ENCODE measurements around the gene PDE8B.
"Not testable (repeated sequence)": the region's sequence is repeated elsewhere in the genome, so short reads cannot be mapped to it uniquely, and the experiment has no call there.

Gene PDE8B

GRCh38 chr5:77379558-77380061, 169.1 kb downstream of the PDE8B start:
- Histone ChIP-seq H3K4me3 (ENCODE audit: low read length in 2 of 2) (no peak overlapping the region), H3K14ac (ENCODE audit: low read length) (no peak overlapping the region), H3K36me3 (replicated peaks in 1 of 2; ENCODE audit: control insufficient read depth in 2 of 2, insufficient read depth in 2 of 2, low read length in 2 of 2) (no peaks in the 10 kb centered on the region), H2BK12ac (ENCODE audit: low read length) (no peak overlapping the region), H4K91ac (ENCODE audit: low read depth, low read length, poor library complexity) (no peak overlapping the region), H3K18ac (ENCODE audit: low read length) (no peak overlapping the region), H3K4me2 (ENCODE audit: insufficient read depth, low read length, poor library complexity, severe bottlenecking) (no peak overlapping the region), H3K4me1 (ENCODE audit: control insufficient read depth in 2 of 2, insufficient read depth in 1 of 2, low read depth in 1 of 2, low read length in 2 of 2) (peaks cover 0 to 4% of the 10 kb centered on the region in 2 donors), H3K79me1 (ENCODE audit: low read depth, low read length) (no peaks in the 10 kb centered on the region), H4K8ac (ENCODE audit: low read depth, low read length) (no peak overlapping the region), H2AK5ac (ENCODE audit: low read depth, low read length) (no peak overlapping the region), H2BK15ac (ENCODE audit: low read length) (no peak overlapping the region), H3K4ac (ENCODE audit: low read length) (no peak overlapping the region), H2BK120ac (ENCODE audit: low read depth, low read length) (no peak overlapping the region), H3K27me3 (ENCODE audit: control insufficient read depth in 3 of 3, insufficient read depth in 3 of 3, low read depth in 1 of 3, low read length in 3 of 3) (peaks cover 0 to 7% (median 2%) of the 10 kb centered on the region in 3 experiments), H3K23ac (ENCODE audit: low read depth, low read length, poor library complexity) (no peak overlapping the region), H2AFZ (ENCODE audit: low read length) (no peak overlapping the region), H3K9me3 (replicated peaks in 1 of 2; ENCODE audit: control insufficient read depth in 2 of 2, insufficient read depth in 1 of 2, low read depth in 1 of 2, low read length in 2 of 2) (no peaks in the 10 kb centered on the region), H3K9ac (ENCODE audit: low read depth, low read length, poor library complexity) (no peak overlapping the region), H3K27ac (replicated peaks; ENCODE audit: low read length) (no peak overlapping the region), H2BK5ac (ENCODE audit: low read length) (no peak overlapping the region)
- no CpG with 5 or more reads among the region's 6 CpGs for WGBS, 2 donors (ENCODE audit: extremely low coverage in 2 of 2, insufficient read length in 2 of 2, insufficient replicate concordance in 1 of 2)
- DNase-seq (ENCODE audit: low spot score), result no peak

GRCh38 chr5:77380636-77381035, 170.2 kb downstream of the PDE8B start:
- no peak overlapping the region for H3K27ac ChIP-seq (replicated peaks; ENCODE audit: low read length)
- no peak overlapping the region for H4K91ac ChIP-seq (ENCODE audit: low read depth, low read length, poor library complexity)
- no peak overlapping the region for H3K4ac ChIP-seq (ENCODE audit: low read length)
- H2BK15ac ChIP-seq (ENCODE audit: low read length), result no peak overlapping the region
- no peak overlapping the region for H3K23ac ChIP-seq (ENCODE audit: low read depth, low read length, poor library complexity)
- no peak overlapping the region for H3K4me3 ChIP-seq (ENCODE audit: low read length in 2 of 2)
- H3K4me1 ChIP-seq (ENCODE audit: control insufficient read depth in 2 of 2, insufficient read depth in 1 of 2, low read depth in 1 of 2, low read length in 2 of 2), result peaks cover 0 to 4% of the 10 kb centered on the region in 2 donors
- H3K27me3 ChIP-seq (ENCODE audit: control insufficient read depth in 3 of 3, insufficient read depth in 3 of 3, low read depth in 1 of 3, low read length in 3 of 3), result peaks cover 0 to 7% (median 2%) of the 10 kb centered on the region in 3 experiments
- no peak overlapping the region for H2BK120ac ChIP-seq (ENCODE audit: low read depth, low read length)
- H3K14ac ChIP-seq (ENCODE audit: low read length), result no peak overlapping the region
- no CpG with 5 or more reads among the region's 4 CpGs for WGBS, 2 donors (ENCODE audit: extremely low coverage in 2 of 2, insufficient read length in 2 of 2, insufficient replicate concordance in 1 of 2)
- H3K79me1 ChIP-seq (ENCODE audit: low read depth, low read length), result no peaks in the 10 kb centered on the region
- H2BK12ac ChIP-seq (ENCODE audit: low read length), result no peak overlapping the region
- H3K9ac ChIP-seq (ENCODE audit: low read depth, low read length, poor library complexity), result no peak overlapping the region
- no peak overlapping the region for H2AK5ac ChIP-seq (ENCODE audit: low read depth, low read length)
- H2BK5ac ChIP-seq (ENCODE audit: low read length), result no peak overlapping the region
- no peak overlapping the region for H3K18ac ChIP-seq (ENCODE audit: low read length)
- no peak overlapping the region for H4K8ac ChIP-seq (ENCODE audit: low read depth, low read length)
- H2AFZ ChIP-seq (ENCODE audit: low read length), result no peak overlapping the region
- no peak overlapping the region for H3K4me2 ChIP-seq (ENCODE audit: insufficient read depth, low read length, poor library complexity, severe bottlenecking)
- no peaks in the 10 kb centered on the region for H3K9me3 ChIP-seq (replicated peaks in 1 of 2; ENCODE audit: control insufficient read depth in 2 of 2, insufficient read depth in 1 of 2, low read depth in 1 of 2, low read length in 2 of 2)
- no peaks in the 10 kb centered on the region for H3K36me3 ChIP-seq (replicated peaks in 1 of 2; ENCODE audit: control insufficient read depth in 2 of 2, insufficient read depth in 2 of 2, low read length in 2 of 2)
- no peak for DNase-seq (ENCODE audit: low spot score)

- H2BK15ac ChIP-seq (ENCODE audit: low read length); H2BK12ac ChIP-seq (ENCODE audit: low read length); H2BK120ac ChIP-seq (ENCODE audit: low read depth, low read length); H4K91ac ChIP-seq (ENCODE audit: low read depth, low read length, poor library complexity); H3K4me3 ChIP-seq (ENCODE audit: low read length in 2 of 2); H3K79me1 ChIP-seq (ENCODE audit: low read depth, low read length); H3K18ac ChIP-seq (ENCODE audit: low read length); H3K14ac ChIP-seq (ENCODE audit: low read length); H2AFZ ChIP-seq (ENCODE audit: low read length); H3K27ac ChIP-seq (replicated peaks; ENCODE audit: low read length); H3K4me2 ChIP-seq (ENCODE audit: insufficient read depth, low read length, poor library complexity, severe bottlenecking); H3K23ac ChIP-seq (ENCODE audit: low read depth, low read length, poor library complexity); DNase-seq (ENCODE audit: low spot score); H3K4me1 ChIP-seq (ENCODE audit: control insufficient read depth in 2 of 2, insufficient read depth in 1 of 2, low read depth in 1 of 2, low read length in 2 of 2); H3K4ac ChIP-seq (ENCODE audit: low read length); H3K36me3 ChIP-seq (replicated peaks in 1 of 2; ENCODE audit: control insufficient read depth in 2 of 2, insufficient read depth in 2 of 2, low read length in 2 of 2); H3K9me3 ChIP-seq (replicated peaks in 1 of 2; ENCODE audit: control insufficient read depth in 2 of 2, insufficient read depth in 1 of 2, low read depth in 1 of 2, low read length in 2 of 2); H4K8ac ChIP-seq (ENCODE audit: low read depth, low read length); H3K27me3 ChIP-seq (ENCODE audit: control insufficient read depth in 3 of 3, insufficient read depth in 3 of 3, low read depth in 1 of 3, low read length in 3 of 3); H2BK5ac ChIP-seq (ENCODE audit: low read length); H2AK5ac ChIP-seq (ENCODE audit: low read depth, low read length); H3K9ac ChIP-seq (ENCODE audit: low read depth, low read length, poor library complexity): not testable (repeated sequence)
- no CpG with 5 or more reads among the region's 2 CpGs for WGBS, 2 donors (ENCODE audit: extremely low coverage in 2 of 2, insufficient read length in 2 of 2, insufficient replicate concordance in 1 of 2)
Observed at GRCh38 chr5:77383336-77383735, 172.9 kb downstream of the PDE8B start.

GRCh38 chr5:77386340-77386739, 175.9 kb downstream of the PDE8B start:
- not testable (repeated sequence) for H2BK5ac ChIP-seq (ENCODE audit: low read length); DNase-seq (ENCODE audit: low spot score); H3K4me2 ChIP-seq (ENCODE audit: insufficient read depth, low read length, poor library complexity, severe bottlenecking); H2AK5ac ChIP-seq (ENCODE audit: low read depth, low read length); H3K4me3 ChIP-seq (ENCODE audit: low read length in 2 of 2); H3K9ac ChIP-seq (ENCODE audit: low read depth, low read length, poor library complexity); H2BK15ac ChIP-seq (ENCODE audit: low read length); H3K23ac ChIP-seq (ENCODE audit: low read depth, low read length, poor library complexity); H4K91ac ChIP-seq (ENCODE audit: low read depth, low read length, poor library complexity); H3K27ac ChIP-seq (replicated peaks; ENCODE audit: low read length); H2BK12ac ChIP-seq (ENCODE audit: low read length); H2AFZ ChIP-seq (ENCODE audit: low read length); H4K8ac ChIP-seq (ENCODE audit: low read depth, low read length); H3K9me3 ChIP-seq (replicated peaks in 1 of 2; ENCODE audit: control insufficient read depth in 2 of 2, insufficient read depth in 1 of 2, low read depth in 1 of 2, low read length in 2 of 2); H3K36me3 ChIP-seq (replicated peaks in 1 of 2; ENCODE audit: control insufficient read depth in 2 of 2, insufficient read depth in 2 of 2, low read length in 2 of 2); H3K4me1 ChIP-seq (ENCODE audit: control insufficient read depth in 2 of 2, insufficient read depth in 1 of 2, low read depth in 1 of 2, low read length in 2 of 2); H3K27me3 ChIP-seq (ENCODE audit: control insufficient read depth in 3 of 3, insufficient read depth in 3 of 3, low read depth in 1 of 3, low read length in 3 of 3); H3K4ac ChIP-seq (ENCODE audit: low read length); H3K18ac ChIP-seq (ENCODE audit: low read length); H3K14ac ChIP-seq (ENCODE audit: low read length); H2BK120ac ChIP-seq (ENCODE audit: low read depth, low read length); H3K79me1 ChIP-seq (ENCODE audit: low read depth, low read length)
- WGBS, 2 donors (ENCODE audit: extremely low coverage in 2 of 2, insufficient read length in 2 of 2, insufficient replicate concordance in 1 of 2), result no CpG with 5 or more reads among the region's 1 CpG
